IMR-90 (cell line): ENCODE results near the gene XRCC5. TPM values are rescaled to one million over a fixed set of nuclear protein-coding genes. Genes with fewer than 3 reads are reported as not detected.
A peak's percentile ranks its signal among the peaks of the same experiment; 100 is the strongest.

Source experiments
- ATAC-seq: fragments of 200-7000 bp; cut with Tn5 transposase; 2 replicates; pipeline ENCODE4 v1.9.1; 2020; ENCODE audit warnings: low read depth, mild to moderate bottlenecking, moderate library complexity
- BruUV-seq: library from RNA; stranded (reverse); fragments of 400-500 nt; replicated peaks from 2 replicates; lab custom pipeline; 2021; lab: Mats Ljungman, UMichigan
- CTCF ChIA-PET: fragments of 300-600 bp; formaldehyde crosslinking; extraction: SDS; loops from one replicate; lab custom pipeline; 2021; ENCODE audit warnings: antibody characterized with exemption; lab: Yijun Ruan, JAX
- POLR2A ChIA-PET: fragments of 300-600 bp; sonication (Branson Sonifier 250); formaldehyde crosslinking; loops from one replicate; lab custom pipeline; 2022; ENCODE audit warnings: antibody characterized with exemption; ENCODE audit not compliant: unreplicated experiment; lab: Charles Lee
- DNase-seq: peaks from one replicate; pipeline ENCODE4 v3.0.0; 2013
- H2AFZ ChIP-seq: replicated peaks from 2 replicates; pipeline ENCODE3; 2013; ENCODE audit warnings: low read length, mild to moderate bottlenecking; ENCODE audit not compliant: poor library complexity
- H2AK5ac ChIP-seq: 2 replicates; pipeline ENCODE4 v1.6.1; 2013; ENCODE audit warnings: low read depth, low read length, inconsistent platforms
- H2AK9ac ChIP-seq: replicated peaks from 2 replicates; pipeline ENCODE3; 2013; ENCODE audit warnings: mild to moderate bottlenecking, low read depth, low read length, moderate library complexity; ENCODE audit not compliant: poor library complexity
- H2BK120ac ChIP-seq: 2 replicates; pipeline ENCODE4 v1.6.1; 2013; ENCODE audit warnings: low read depth, low read length, inconsistent platforms
- H2BK15ac ChIP-seq: 3 replicates; pipeline ENCODE4 v1.6.1; 2013; ENCODE audit warnings: low read depth, low read length, inconsistent platforms
- H2BK20ac ChIP-seq: 2 replicates; pipeline ENCODE4 v1.6.1; 2013; ENCODE audit warnings: low read depth, mild to moderate bottlenecking, inconsistent platforms, low read length, moderate library complexity
- H2BK5ac ChIP-seq: 2 replicates; pipeline ENCODE4 v1.6.1; 2013; ENCODE audit warnings: mild to moderate bottlenecking, low read depth, low read length, inconsistent platforms; ENCODE audit not compliant: poor library complexity, severe bottlenecking
- H3K14ac ChIP-seq: replicated peaks from 2 replicates; pipeline ENCODE4 v1.6.1; 2013; ENCODE audit warnings: low read depth, low read length, inconsistent platforms
- H3K18ac ChIP-seq: 2 replicates; pipeline ENCODE4 v1.6.1; 2013; ENCODE audit warnings: low read depth, low read length, control low read depth
- H3K23ac ChIP-seq: 2 replicates; pipeline ENCODE4 v1.6.1; 2013; ENCODE audit warnings: low read depth, low read length, inconsistent platforms
- H3K27ac ChIP-seq: 2 replicates; pipeline ENCODE4 v1.5.1; 2013; ENCODE audit warnings: mild to moderate bottlenecking, control low read depth, low read length; ENCODE audit not compliant: insufficient read depth
- H3K27me3 ChIP-seq: 2 replicates; pipeline ENCODE4 v1.6.1; 2013; ENCODE audit warnings: low read length; ENCODE audit not compliant: control insufficient read depth, insufficient read depth
- H3K36me3 ChIP-seq: 2 replicates; pipeline ENCODE4 v1.6.1; 2013; ENCODE audit warnings: low read length, mixed read lengths; ENCODE audit not compliant: control insufficient read depth, insufficient read depth
- H3K4ac ChIP-seq: 2 replicates; pipeline ENCODE4 v1.6.1; 2013; ENCODE audit warnings: low read depth, low read length, inconsistent platforms
- H3K4me1 ChIP-seq: 2 replicates; pipeline ENCODE4 v1.6.1; 2013; ENCODE audit warnings: low read length, mixed read lengths; ENCODE audit not compliant: control insufficient read depth, insufficient read depth
- H3K4me2 ChIP-seq: 2 replicates; pipeline ENCODE4 v1.6.1; 2013; ENCODE audit warnings: low read depth, mild to moderate bottlenecking, control low read depth, low read length, moderate library complexity
- H3K4me3 ChIP-seq: 2 replicates; pipeline ENCODE4 v1.5.1; 2013; ENCODE audit warnings: low read depth, mild to moderate bottlenecking, control low read depth, low read length, moderate library complexity; ENCODE audit not compliant: insufficient read depth
- H3K56ac ChIP-seq: 2 replicates; pipeline ENCODE4 v1.6.1; 2013; ENCODE audit warnings: low read length, inconsistent platforms; ENCODE audit not compliant: insufficient read depth; ENCODE audit errors: extremely low read depth
- H3K79me1 ChIP-seq, 2 experiments: 2 replicates each; pipeline ENCODE4 v1.6.1; 2013; ENCODE audit warnings: low read length in 2 of 2, inconsistent platforms in 1 of 2, low read depth in 1 of 2
- H3K9ac ChIP-seq: 2 replicates; pipeline ENCODE4 v1.6.1; 2013; ENCODE audit warnings: low read depth, low read length, control low read depth
- H3K9me1 ChIP-seq: 2 replicates; pipeline ENCODE4 v1.6.1; 2013; ENCODE audit warnings: low read length, inconsistent platforms; ENCODE audit not compliant: insufficient read depth
- H3K9me3 ChIP-seq: 2 replicates; pipeline ENCODE4 v1.6.1; 2013; ENCODE audit warnings: low read length; ENCODE audit not compliant: control insufficient read depth, insufficient read depth
- H4K20me1 ChIP-seq: 2 replicates; pipeline ENCODE4 v1.6.1; 2013; ENCODE audit warnings: low read length, inconsistent platforms; ENCODE audit not compliant: insufficient read depth
- H4K5ac ChIP-seq: 2 replicates; pipeline ENCODE4 v1.6.1; 2013; ENCODE audit warnings: mild to moderate bottlenecking, low read depth, low read length, control low read depth
- H4K8ac ChIP-seq, 2 experiments: 2 replicates each; pipeline ENCODE4 v1.6.1; 2013; ENCODE audit warnings: low read depth in 2 of 2, low read length in 2 of 2, control low read depth in 1 of 2, inconsistent platforms in 1 of 2
- H4K91ac ChIP-seq: 2 replicates; pipeline ENCODE4 v1.6.1; 2013; ENCODE audit warnings: low read depth, low read length, inconsistent platforms; ENCODE audit not compliant: insufficient read depth
- CEBPB ChIP-seq: IDR thresholded peaks from 2 replicates; pipeline ENCODE4 v1.6.1; 2012; ENCODE audit warnings: low read depth, low read length, improper control_type of control experiment
- CHD1 ChIP-seq: IDR thresholded peaks from 2 replicates; pipeline ENCODE4 v1.6.1; 2012; ENCODE audit warnings: low read depth, low read length, improper control_type of control experiment
- FOS ChIP-seq: fragments of 150-350 bp; IDR thresholded peaks from 2 replicates; pipeline ENCODE4 v1.6.1; 2016; ENCODE audit warnings: low read depth, low read length
- MAFK ChIP-seq: IDR thresholded peaks from 2 replicates; pipeline ENCODE4 v1.6.1; 2012; ENCODE audit warnings: low read depth, low read length, improper control_type of control experiment
- MAZ ChIP-seq: IDR thresholded peaks from 2 replicates; pipeline ENCODE4 v1.6.1; 2012; ENCODE audit warnings: low read depth, mild to moderate bottlenecking, low read length, improper control_type of control experiment, moderate library complexity, borderline replicate concordance
- MXI1 ChIP-seq: IDR thresholded peaks from 2 replicates; pipeline ENCODE4 v1.6.1; 2012; ENCODE audit warnings: low read depth, mild to moderate bottlenecking, low read length, moderate library complexity, borderline replicate concordance
- NFE2L2 ChIP-seq: fragments of 150-350 bp; IDR thresholded peaks from 2 replicates; pipeline ENCODE4 v1.6.1; 2016; ENCODE audit warnings: low read depth, mild to moderate bottlenecking, low read length
- POLR2A ChIP-seq: IDR thresholded peaks from 2 replicates; pipeline ENCODE4 v1.6.1; 2012; ENCODE audit warnings: mild to moderate bottlenecking, low read depth, low read length
- RAD21 ChIP-seq: IDR thresholded peaks from 2 replicates; pipeline ENCODE4 v1.6.1; 2012; ENCODE audit warnings: low read length, improper control_type of control experiment
- RCOR1 ChIP-seq: IDR thresholded peaks from 2 replicates; pipeline ENCODE4 v1.6.1; 2012; ENCODE audit warnings: mild to moderate bottlenecking, low read length, improper control_type of control experiment; ENCODE audit not compliant: insufficient replicate concordance
- RFX5 ChIP-seq: IDR thresholded peaks from 2 replicates; pipeline ENCODE4 v1.8.0; 2012; ENCODE audit warnings: low read depth, mild to moderate bottlenecking, low read length, moderate library complexity
- SMC3 ChIP-seq: fragments of 150-350 bp; IDR thresholded peaks from 2 replicates; pipeline ENCODE4 v1.6.1; 2016; ENCODE audit warnings: low read depth, mild to moderate bottlenecking, antibody characterized with exemption, low read length, moderate library complexity
- WGBS, 2 experiments: methylation state at CpG; one replicate each; pipeline versions ENCODE4 v1.1.5 to v1.1.7; 2013; ENCODE audit warnings: missing lambda C conversion rate in 2 of 2; ENCODE audit not compliant: insufficient read length in 1 of 2; ENCODE audit errors: extremely low coverage in 2 of 2; 5-methylcytosine and 5-hydroxymethylcytosine counted together
- dilution Hi-C: fragments of 300-500 bp; cut with HindIII; formaldehyde crosslinking; loops from one replicate; pipeline ENCODE4 v1.14.3; 2018; ENCODE audit warnings: low sequenced_read_pairs; ENCODE audit not compliant: unreplicated experiment
- in situ Hi-C: fragments of 300-500 bp; cut with MboI; formaldehyde crosslinking; loops from 3 replicates; pipeline ENCODE4 v1.14.3; 2019; ENCODE audit warnings: low sequenced_read_pairs, inconsistent platforms, mixed read lengths
- intact Hi-C: fragments of 100-400 bp; cut with micrococcal nuclease; formaldehyde crosslinking; loops from 2 replicates; pipeline ENCODE4 v1.10.0; 2022
- polyA plus RNA-seq, 3 experiments: library from polyadenylated mRNA; depleted of rRNA; stranded (reverse); fragments of >200 nt; gene quantifications; 2 replicates each; pipeline ENCODE4 v1.2.3, GENCODE V29; 2012; ENCODE audit warnings: low replicate concordance in 1 of 3
- total RNA-seq: library from RNA; depleted of rRNA; stranded (reverse); fragments of >200 nt; gene quantifications from 2 replicates; pipeline ENCODE4 v1.2.3, GENCODE V29; 2012
- TF ChIP-seq, protein P1 (sequence below): conservative IDR thresholded peaks from 2 replicates; pipeline ENCODE4 v1.5.1; 2012; ENCODE audit warnings: mild to moderate bottlenecking, low read depth, low read length, improper control_type of control experiment
- TF ChIP-seq, protein P2 (sequence below): fragments of 150-350 bp; IDR thresholded peaks from 2 replicates; pipeline ENCODE4 v1.6.1; 2017; ENCODE audit warnings: mild to moderate bottlenecking, antibody characterized with exemption, low read length, low read depth

The XRCC5 gene
- total and polyA plus RNA-seq, 2 of the 4 experiments (the other 2 are of a cell fraction): 144 to 509 TPM

DNA sequence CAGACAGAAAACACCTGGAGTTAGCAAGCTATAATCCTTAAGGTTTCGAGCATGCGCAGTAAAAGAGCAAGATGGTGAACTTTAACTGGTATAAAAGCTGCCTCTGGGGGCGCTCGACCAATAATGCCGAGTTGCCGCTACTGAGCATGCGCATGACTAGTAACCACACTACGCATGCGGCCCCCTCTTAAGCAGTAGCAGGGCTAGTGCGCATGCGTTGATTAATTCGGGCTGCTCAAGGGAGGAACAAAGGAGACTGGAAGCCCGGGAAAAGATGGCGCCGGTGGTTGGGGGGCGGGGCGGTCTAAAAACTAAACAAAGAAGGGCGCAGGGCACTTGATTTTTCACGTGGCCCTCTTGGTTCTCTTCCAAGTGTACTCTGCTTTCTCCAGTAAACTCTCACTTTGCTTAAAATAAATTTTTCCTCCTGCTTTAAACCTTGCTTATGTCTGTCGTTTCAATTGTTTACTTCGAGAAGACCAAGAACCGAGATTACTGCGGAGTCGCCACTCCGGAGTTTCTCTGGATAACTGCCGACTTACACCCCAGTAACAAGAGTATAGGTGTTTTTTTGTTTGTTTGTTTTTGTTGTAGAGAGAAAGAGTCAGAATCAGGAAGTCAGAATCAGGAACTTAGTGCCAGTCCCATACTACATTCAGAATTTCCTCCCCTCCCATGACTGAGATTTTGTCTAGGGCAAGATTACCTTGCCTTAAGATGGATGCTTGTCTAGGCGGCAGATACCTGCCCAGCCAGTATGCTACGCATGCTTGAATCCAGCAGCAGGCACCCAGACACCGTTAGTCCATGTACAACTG, 5.8 kb downstream of the XRCC5 start:
- peak overlapping the region; percentile 93 for H3K4me2 ChIP-seq
- 0% methylated on average over 6 of the region's 29 CpGs; no CpG with 5 or more reads in 1 of the 2 experiments for WGBS, 2 experiments
- peak overlapping the region; percentile 92 for H4K91ac ChIP-seq
- H3K79me1 ChIP-seq: peaks cover 24 to 54% of the 10 kb centered on the region in 2 experiments
- peak overlapping the region; percentile 98 for H2AK5ac ChIP-seq
- no peaks in the 10 kb centered on the region for H3K27me3 ChIP-seq
- intact Hi-C loops: no loop called here
- H3K23ac ChIP-seq: peak overlapping the region; percentile 99
- peak overlapping the region; percentile 99 for H2AK9ac ChIP-seq
- no TSS peak for BruUV-seq
- peak overlapping the region; percentile 24 for H2AFZ ChIP-seq
- peak overlapping the region; percentile 99 for H3K4ac ChIP-seq
- H3K9me1 ChIP-seq: peaks cover 3% of the 10 kb centered on the region; the same call in 1 of the 2 replicates
- in situ Hi-C loops: no loop called here
- H4K5ac ChIP-seq: peak overlapping the region; percentile 100
- peak overlapping the region; percentile 84 for H3K27ac ChIP-seq
- H3K14ac ChIP-seq: peak overlapping the region; percentile 100
- peak overlapping the region; percentile 73 for H3K18ac ChIP-seq
- H2BK20ac ChIP-seq: peak overlapping the region; percentile 65; the same call in 1 of the 2 replicates
- H3K4me3 ChIP-seq: peak overlapping the region; percentile 41
- H3K56ac ChIP-seq: peak overlapping the region; percentile 92
- H3K9me3 ChIP-seq: no peaks in the 10 kb centered on the region
- POLR2A ChIA-PET: no interaction called here
- peak overlapping the region; percentile 38 for H2BK120ac ChIP-seq
- peaks cover 33% of the 10 kb centered on the region for H3K36me3 ChIP-seq
- peak overlapping the region; percentile 91 for H2BK5ac ChIP-seq
- H4K8ac ChIP-seq: peak overlapping the region; percentile 93 to 97
- H3K9ac ChIP-seq: peak overlapping the region; percentile 72
- ATAC-seq (peak; percentile 81), DNase-seq (peak; percentile 99)
- H2BK15ac ChIP-seq: peak overlapping the region; percentile 54; the same call in 2 of the 3 replicates
- peaks cover 14% of the 10 kb centered on the region for H3K4me1 ChIP-seq
- peaks cover 13% of the 10 kb centered on the region for H4K20me1 ChIP-seq
- CTCF ChIA-PET: interaction anchor here (0.6 to 1.6 kb wide), 4 partner anchors 13 to 39 kb away, joined by 3 to 4 read pairs (median 4); no protein-coding TSS in a partner anchor
- dilution Hi-C loops: no loop called here
- TF ChIP-seq MAZ (no peak), CEBPB (no peak), NFE2L2 (no peak), CHD1 (no peak), POLR2A (0 out of 2 replicates have a peak, but pooled peaks have one; percentile 57), RFX5 (no peak), RCOR1 (no peak), MAFK (no peak), RAD21 (no peak), FOS (no peak), MXI1 (0 out of 2 replicates have a peak, but pooled peaks have one; percentile 15), SMC3 (no peak)
- TF ChIP-seq, protein P1, sequence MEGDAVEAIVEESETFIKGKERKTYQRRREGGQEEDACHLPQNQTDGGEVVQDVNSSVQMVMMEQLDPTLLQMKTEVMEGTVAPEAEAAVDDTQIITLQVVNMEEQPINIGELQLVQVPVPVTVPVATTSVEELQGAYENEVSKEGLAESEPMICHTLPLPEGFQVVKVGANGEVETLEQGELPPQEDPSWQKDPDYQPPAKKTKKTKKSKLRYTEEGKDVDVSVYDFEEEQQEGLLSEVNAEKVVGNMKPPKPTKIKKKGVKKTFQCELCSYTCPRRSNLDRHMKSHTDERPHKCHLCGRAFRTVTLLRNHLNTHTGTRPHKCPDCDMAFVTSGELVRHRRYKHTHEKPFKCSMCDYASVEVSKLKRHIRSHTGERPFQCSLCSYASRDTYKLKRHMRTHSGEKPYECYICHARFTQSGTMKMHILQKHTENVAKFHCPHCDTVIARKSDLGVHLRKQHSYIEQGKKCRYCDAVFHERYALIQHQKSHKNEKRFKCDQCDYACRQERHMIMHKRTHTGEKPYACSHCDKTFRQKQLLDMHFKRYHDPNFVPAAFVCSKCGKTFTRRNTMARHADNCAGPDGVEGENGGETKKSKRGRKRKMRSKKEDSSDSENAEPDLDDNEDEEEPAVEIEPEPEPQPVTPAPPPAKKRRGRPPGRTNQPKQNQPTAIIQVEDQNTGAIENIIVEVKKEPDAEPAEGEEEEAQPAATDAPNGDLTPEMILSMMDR: peak; percentile 96
- TF ChIP-seq, protein P2, sequence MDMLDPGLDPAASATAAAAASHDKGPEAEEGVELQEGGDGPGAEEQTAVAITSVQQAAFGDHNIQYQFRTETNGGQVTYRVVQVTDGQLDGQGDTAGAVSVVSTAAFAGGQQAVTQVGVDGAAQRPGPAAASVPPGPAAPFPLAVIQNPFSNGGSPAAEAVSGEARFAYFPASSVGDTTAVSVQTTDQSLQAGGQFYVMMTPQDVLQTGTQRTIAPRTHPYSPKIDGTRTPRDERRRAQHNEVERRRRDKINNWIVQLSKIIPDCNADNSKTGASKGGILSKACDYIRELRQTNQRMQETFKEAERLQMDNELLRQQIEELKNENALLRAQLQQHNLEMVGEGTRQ: no peak
